KMS-11 (cell line): Measurements from ENCODE around the gene LRRC52.

Experiments used
- H2AFZ ChIP-seq: fragments of 200-600 bp; sonication (generic); 2 replicates; pipeline ENCODE4 v1.6.1; 2016; ENCODE audit warnings: antibody characterized with exemption, mixed run types, low read depth
- H3K27ac ChIP-seq: fragments of 200-600 bp; sonication (generic); 2 replicates; pipeline ENCODE4 v1.6.1; 2016; ENCODE audit warnings: mild to moderate bottlenecking, mixed run types
- H3K27me3 ChIP-seq: fragments of 200-600 bp; sonication (generic); 2 replicates; pipeline ENCODE4 v1.6.1; 2017; ENCODE audit warnings: mild to moderate bottlenecking, low read depth, mixed run types, moderate library complexity; ENCODE audit not compliant: insufficient read depth
- H3K36me3 ChIP-seq: fragments of 200-600 bp; sonication (generic); 2 replicates; pipeline ENCODE4 v1.6.1; 2017; ENCODE audit warnings: mild to moderate bottlenecking, mixed run types; ENCODE audit not compliant: insufficient read depth
- H3K4me1 ChIP-seq: fragments of 200-600 bp; sonication (generic); 2 replicates; pipeline ENCODE4 v1.6.1; 2016; ENCODE audit warnings: mild to moderate bottlenecking, low read depth, mixed run types; ENCODE audit not compliant: poor library complexity, severe bottlenecking
- H3K4me2 ChIP-seq: fragments of 200-600 bp; sonication (generic); 2 replicates; pipeline ENCODE4 v1.7.0; 2016; ENCODE audit warnings: mild to moderate bottlenecking, mixed run types
- H3K4me3 ChIP-seq: fragments of 200-600 bp; sonication (generic); IDR thresholded peaks from 2 replicates; pipeline ENCODE4 v1.6.1; 2017; ENCODE audit warnings: low read depth, low read length, mixed read lengths; ENCODE audit not compliant: insufficient read depth
- H3K79me2 ChIP-seq: fragments of 200-600 bp; sonication (generic); 2 replicates; pipeline ENCODE4 v1.6.1; 2016; ENCODE audit warnings: low read depth, mixed run types; ENCODE audit not compliant: insufficient read depth
- H3K9ac ChIP-seq: fragments of 200-600 bp; sonication (generic); 2 replicates; pipeline ENCODE4 v1.6.1; 2016; ENCODE audit warnings: mild to moderate bottlenecking, mixed run types
- H4K20me1 ChIP-seq: fragments of 200-600 bp; sonication (generic); 2 replicates; pipeline ENCODE4 v1.6.1; 2016; ENCODE audit warnings: mild to moderate bottlenecking, mixed run types; ENCODE audit not compliant: insufficient read depth
- CTCF ChIP-seq: fragments of 200-600 bp; sonication (generic); conservative IDR thresholded peaks from 2 replicates; pipeline ENCODE4 v1.6.1; 2017; ENCODE audit warnings: low read depth, mild to moderate bottlenecking, antibody characterized with exemption, low read length, moderate library complexity, mixed read lengths

Gene LRRC52

DNA sequence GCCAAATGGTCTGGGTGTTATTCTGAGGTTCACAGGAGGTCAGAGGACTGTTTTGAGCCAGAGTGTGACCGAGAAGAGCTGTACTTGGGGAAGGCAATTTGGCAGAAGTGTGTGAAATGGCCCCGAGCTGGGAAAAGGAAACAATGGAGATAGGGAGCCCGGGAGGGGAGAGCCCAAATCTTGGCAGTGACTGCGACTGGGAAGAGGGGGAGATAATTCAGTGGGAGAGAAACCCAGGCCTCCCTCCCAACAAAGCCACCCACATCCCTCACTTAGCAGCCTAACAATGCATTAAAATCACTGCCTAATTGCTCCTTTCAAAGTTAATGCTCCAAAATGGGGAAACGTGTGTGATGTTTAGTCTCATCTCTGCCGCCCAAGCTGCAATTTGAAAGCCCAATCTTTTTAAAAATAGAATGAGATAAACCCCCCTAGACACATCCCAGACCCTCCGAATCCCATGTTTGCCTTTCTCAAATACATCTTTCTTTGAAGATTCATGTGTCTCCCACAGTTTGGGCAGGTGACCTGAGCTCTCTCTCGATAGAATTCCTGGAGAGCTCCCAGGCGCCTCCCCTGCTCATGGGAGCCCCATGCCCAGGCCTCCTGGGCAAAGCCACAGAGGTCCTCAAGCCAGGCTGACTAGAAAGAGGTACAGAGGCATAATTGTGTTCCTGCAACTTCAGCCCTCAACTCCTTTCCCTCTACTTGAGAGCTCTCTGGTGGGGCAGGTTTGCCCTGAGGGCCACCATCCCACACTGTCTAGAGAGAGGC lies 17.3 kb downstream of the LRRC52 start:
- Histone ChIP-seq H3K36me3 (no peaks in the 10 kb centered on the region), H3K79me2 (no peaks in the 10 kb centered on the region), H4K20me1 (no peaks in the 10 kb centered on the region), H3K27ac (no peak overlapping the region), H2AFZ (no peak overlapping the region), H3K4me3 (no peak overlapping the region), H3K4me2 (no peak overlapping the region), H3K9ac (no peak overlapping the region), H3K4me1 (no peaks in the 10 kb centered on the region), H3K27me3 (no peaks in the 10 kb centered on the region)
- TF ChIP-seq CTCF: no peak

- Histone ChIP-seq H3K36me3 (no peaks in the 10 kb centered on the region), H3K4me1 (no peaks in the 10 kb centered on the region), H3K4me3 (no peak overlapping the region), H2AFZ (no peak overlapping the region), H3K27me3 (no peaks in the 10 kb centered on the region), H3K79me2 (no peaks in the 10 kb centered on the region), H3K27ac (no peak overlapping the region), H4K20me1 (no peaks in the 10 kb centered on the region), H3K4me2 (no peak overlapping the region), H3K9ac (no peak overlapping the region)
- TF ChIP-seq CTCF: no peak
Observed at GRCh38 chr1:165562571-165562970, 18.8 kb downstream of the LRRC52 start.

DNA sequence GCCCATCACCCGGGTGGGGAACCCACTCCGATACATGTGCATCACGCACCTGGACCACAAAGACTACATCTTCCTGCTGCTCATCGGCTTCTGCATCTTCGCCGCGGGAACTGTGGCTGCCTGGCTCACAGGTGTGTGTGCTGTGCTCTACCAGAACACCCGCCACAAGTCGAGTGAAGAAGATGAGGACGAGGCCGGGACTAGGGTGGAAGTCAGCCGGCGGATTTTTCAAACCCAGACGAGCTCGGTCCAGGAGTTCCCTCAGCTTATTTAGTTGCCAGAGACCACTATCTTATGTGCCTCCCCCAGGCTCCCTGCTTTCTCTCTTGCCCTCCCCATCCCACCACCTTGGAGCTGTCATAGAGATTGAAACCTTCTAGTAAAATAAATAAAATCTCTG lies 19.8 kb downstream of the LRRC52 start:
- H4K20me1 ChIP-seq: no peaks in the 10 kb centered on the region
- H3K79me2 ChIP-seq: no peaks in the 10 kb centered on the region
- TF ChIP-seq CTCF: no peak
- H3K36me3 ChIP-seq: no peaks in the 10 kb centered on the region
- H3K4me2 ChIP-seq: no peak overlapping the region
- H3K27ac ChIP-seq: no peak overlapping the region
- H3K4me3 ChIP-seq: no peak overlapping the region
- H3K4me1 ChIP-seq: no peaks in the 10 kb centered on the region
- no peaks in the 10 kb centered on the region for H3K27me3 ChIP-seq
- no peak overlapping the region for H3K9ac ChIP-seq
- no peak overlapping the region for H2AFZ ChIP-seq

DNA sequence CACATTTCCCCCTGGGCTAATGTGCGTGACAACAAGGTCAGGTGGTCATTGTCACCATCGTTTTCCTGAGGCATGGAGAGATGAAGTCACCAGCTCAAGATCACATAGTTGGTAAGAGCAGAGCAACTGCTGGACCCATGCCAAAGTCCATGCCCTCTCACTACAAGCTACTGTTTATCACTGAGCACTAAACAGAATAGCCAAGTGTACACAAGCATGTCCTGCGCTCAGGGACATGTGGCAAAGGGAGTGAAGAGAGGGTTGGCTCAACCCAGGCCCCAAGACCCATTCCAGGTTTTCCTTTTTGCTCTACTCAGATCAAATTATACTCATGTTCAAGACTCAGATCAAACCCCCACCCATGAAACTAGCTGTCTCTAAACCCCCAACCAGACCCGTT lies 20.8 kb downstream of the LRRC52 start:
- Histone ChIP-seq H3K4me1 (no peaks in the 10 kb centered on the region), H3K4me2 (no peak overlapping the region), H3K79me2 (no peaks in the 10 kb centered on the region), H4K20me1 (no peaks in the 10 kb centered on the region), H3K36me3 (no peaks in the 10 kb centered on the region), H3K27ac (no peak overlapping the region), H3K9ac (no peak overlapping the region), H2AFZ (no peak overlapping the region), H3K4me3 (no peak overlapping the region), H3K27me3 (no peaks in the 10 kb centered on the region)
- TF ChIP-seq CTCF: no peak
